GM10248 (cell line): ENCODE results near the gene TRIOBP.

Experiments used
- CTCF ChIA-PET: fragments of 300-600 bp; sonication (Branson Sonifier 250); formaldehyde crosslinking; extraction: SDS; loops from one replicate; lab custom pipeline; 2021; ENCODE audit warnings: antibody characterized with exemption; lab: Yijun Ruan, JAX
- POLR2A ChIA-PET: fragments of 350-650 bp; sonication (Branson Sonifier 250); formaldehyde crosslinking; extraction: SDS; loops from one replicate; lab custom pipeline; 2020; ENCODE audit warnings: antibody characterized with exemption; lab: Yijun Ruan, JAX
- DNase-seq: peaks from one replicate; pipeline ENCODE4 v3.0.0; 2012; ENCODE audit errors: extremely low spot score
- CTCF ChIP-seq: IDR thresholded peaks from 2 replicates; pipeline ENCODE4 v1.5.1; 2012; ENCODE audit warnings: mild to moderate bottlenecking, low read depth; ENCODE audit errors: extremely low read depth, missing control alignments, control extremely low read depth

The TRIOBP gene

GRCh38 chr22:37664249-37665101, 32.4 kb upstream of the TRIOBP start:
- DNase-seq: no peak
- POLR2A ChIA-PET: no interaction called here
- CTCF ChIA-PET: interaction anchor here (1.5 to 21.9 kb wide), 4 partner anchors 16 to 58 kb away, joined by 5 to 315 read pairs (median 128); partner anchors contain the start of genes LGALS1 and NOL12
- TF ChIP-seq CTCF: no peak

GRCh38 chr22:37665487-37665886, 31.4 kb upstream of the TRIOBP start:
- ChIA-PET POLR2A (no interaction called here), CTCF (interaction anchor here (21.9 kb wide), 1 partner anchor 15 kb away, joined by 315 read pairs; the partner anchor contains the start of genes LGALS1 and NOL12)
- DNase-seq: no peak
- TF ChIP-seq CTCF: no peak

GRCh38 chr22:37669586-37669985, 27.3 kb upstream of the TRIOBP start:
- ChIA-PET POLR2A (interaction anchor here (1.2 kb wide), 1 partner anchor 8 kb away, joined by 4 read pairs; no protein-coding TSS in a partner anchor), CTCF (interaction anchor here (1.0 to 21.9 kb wide), 5 partner anchors 9 to 33 kb away, joined by 3 to 315 read pairs (median 14); partner anchors contain the start of genes LGALS1, NOL12, PDXP and SH3BP1)
- TF ChIP-seq CTCF: no peak
- no peak for DNase-seq

DNA sequence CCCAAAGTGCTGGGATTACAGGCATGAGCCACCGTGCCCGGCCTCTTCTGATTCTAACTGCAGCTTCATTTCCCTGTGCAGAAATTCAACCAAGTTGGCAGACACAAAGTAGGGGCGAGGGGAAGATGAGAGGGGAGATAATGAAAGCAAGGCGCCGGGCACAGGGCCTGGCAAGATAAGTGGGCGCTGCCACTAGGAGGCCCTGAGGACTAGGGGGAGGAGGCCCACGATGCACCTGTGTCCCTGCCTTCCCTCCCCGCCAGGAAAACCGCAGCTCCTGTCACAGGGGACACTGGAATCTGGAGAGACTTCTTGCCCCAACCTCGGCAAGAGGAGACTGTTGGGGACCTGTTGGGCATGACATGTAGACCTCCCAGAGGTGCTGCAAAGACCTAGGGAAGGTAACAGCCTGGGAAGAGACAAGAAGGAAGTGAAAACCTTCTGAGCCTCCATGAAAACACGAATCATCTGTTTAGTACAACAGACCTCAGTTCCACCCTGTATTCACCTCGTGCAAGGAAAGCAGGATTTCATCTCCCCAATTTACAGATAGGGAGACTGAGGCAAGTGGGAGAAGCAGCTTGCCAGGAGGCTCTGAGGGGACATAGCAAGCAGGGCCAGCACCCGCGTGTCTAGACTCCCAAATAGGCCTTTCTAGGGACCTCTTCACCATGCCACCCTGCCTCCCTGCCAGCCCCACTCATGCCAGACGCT, 24.5 kb upstream of the TRIOBP start:
- POLR2A ChIA-PET: interaction anchor here (0.6 to 1.3 kb wide), 3 partner anchors 14 to 266 kb away, joined by 3 to 5 read pairs (median 4); partner anchors contain the start of gene PDXP
- DNase-seq: no peak
- CTCF ChIA-PET: interaction anchor here (0.7 to 21.9 kb wide), 7 partner anchors 8 to 47 kb away, joined by 3 to 315 read pairs (median 14); partner anchors contain the start of genes LGALS1, NOL12, PDXP and SH3BP1
- no peak for TF ChIP-seq CTCF

GRCh38 chr22:37672920-37673455, 23.9 kb upstream of the TRIOBP start:
- ChIA-PET POLR2A (no interaction called here), CTCF (interaction anchor here (1.5 to 21.9 kb wide), 5 partner anchors 7 to 48 kb away, joined by 4 to 315 read pairs (median 298); partner anchors contain the start of genes LGALS1, NOL12, PDXP and SH3BP1)
- TF ChIP-seq CTCF: no peak
- DNase-seq: no peak
